GM19025 (cell line): Measurements from ENCODE around the gene PRDM15.

Source experiments
- ATAC-seq: cut with Tn5 transposase; IDR thresholded peaks from one replicate; pipeline ENCODE4 v1.9.1; 2021; ENCODE audit warnings: mild to moderate bottlenecking, low read depth, moderate library complexity; ENCODE audit not compliant: unreplicated experiment

The PRDM15 gene

GRCh38 chr21:41867313-41867712, 11.8 kb downstream of the PRDM15 start:
- no peak for ATAC-seq

GRCh38 chr21:41866274-41866809, 12.8 kb downstream of the PRDM15 start:
- ATAC-seq = no peak

GRCh38 chr21:41865002-41865777, 14.0 kb downstream of the PRDM15 start:
- peak; percentile 61 for ATAC-seq

GRCh38 chr21:41864311-41865001, 14.7 kb downstream of the PRDM15 start:
- ATAC-seq = no peak

- no peak for ATAC-seq
Measured at GRCh38 chr21:41863439-41863740, 15.8 kb downstream of the PRDM15 start.

GRCh38 chr21:41861987-41862386, 17.2 kb downstream of the PRDM15 start:
- no peak for ATAC-seq

GRCh38 chr21:41861255-41861654, 17.9 kb downstream of the PRDM15 start:
- no peak for ATAC-seq

GRCh38 chr21:41859297-41859980, 19.7 kb downstream of the PRDM15 start:
- no peak for ATAC-seq

- ATAC-seq = no peak
Measured at GRCh38 chr21:41858466-41859296, 20.5 kb downstream of the PRDM15 start.

GRCh38 chr21:41857771-41858300, 21.3 kb downstream of the PRDM15 start:
- no peak for ATAC-seq

GRCh38 chr21:41856572-41856971, 22.6 kb downstream of the PRDM15 start:
- no peak for ATAC-seq

- ATAC-seq = no peak
Measured at GRCh38 chr21:41854426-41854995, 24.6 kb downstream of the PRDM15 start.

GRCh38 chr21:41852929-41853320, 26.2 kb downstream of the PRDM15 start:
- no peak for ATAC-seq

- ATAC-seq = no peak
Measured at GRCh38 chr21:41852151-41852928, 26.8 kb downstream of the PRDM15 start.

- ATAC-seq = no peak
Measured at GRCh38 chr21:41851090-41851790, 27.9 kb downstream of the PRDM15 start.

GRCh38 chr21:41850085-41850484, 29.1 kb downstream of the PRDM15 start:
- no peak for ATAC-seq

GRCh38 chr21:41848958-41849580, 30.1 kb downstream of the PRDM15 start:
- ATAC-seq = no peak

GRCh38 chr21:41848533-41848932, 30.6 kb downstream of the PRDM15 start:
- no peak for ATAC-seq
